ENCODE measurements around the gene KLF9. TPM values are rescaled to one million over a fixed set of nuclear protein-coding genes. Genes with fewer than 3 reads are reported as not detected.

The KLF9 gene
- total RNA-seq, 4 donors from 2014 or later: 71.5 to 198 (median 104) TPM

DNA sequence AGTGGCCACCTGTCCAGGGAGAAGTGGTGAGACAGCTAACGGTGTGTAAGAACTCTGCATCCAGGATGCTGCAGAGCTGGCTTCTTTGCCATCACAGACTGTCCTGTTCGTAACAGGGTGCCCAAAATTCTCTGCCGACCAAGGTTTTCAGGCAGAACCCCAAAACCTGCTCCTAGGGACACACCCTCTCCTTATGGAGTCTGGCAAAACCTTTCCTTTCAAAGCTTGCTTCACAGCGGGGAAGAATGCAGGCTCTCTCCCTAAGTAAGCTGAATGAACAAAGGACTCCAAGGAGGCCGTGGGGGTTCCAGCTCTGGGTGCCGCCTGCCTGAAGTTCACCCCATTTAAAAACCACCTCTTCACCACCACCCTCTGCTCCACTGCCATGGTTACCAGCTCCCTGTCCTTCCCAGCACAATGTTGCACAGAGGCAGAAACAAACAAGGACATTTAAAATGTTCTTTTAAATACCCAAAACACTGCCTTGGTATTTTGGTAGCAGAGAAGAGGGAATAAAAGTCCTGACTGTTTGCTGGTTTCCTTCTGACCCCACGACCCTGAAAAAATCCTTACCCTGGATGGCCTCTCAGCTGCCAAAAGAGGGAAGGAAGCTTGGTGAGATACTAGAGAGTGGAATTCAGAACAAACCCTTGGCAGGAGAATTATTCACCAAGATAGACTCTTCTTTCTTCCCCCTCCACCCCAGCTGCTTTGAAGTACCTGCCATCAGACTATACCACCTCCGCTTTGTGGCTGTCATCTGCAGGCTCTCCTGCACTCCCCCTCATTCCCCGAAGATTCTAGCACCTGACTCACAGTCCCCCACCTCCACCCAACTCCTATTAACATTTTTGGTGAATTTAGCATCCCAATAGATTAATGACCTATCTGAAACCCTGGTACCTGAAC, 7.1 kb upstream of the KLF9 start:
- peak in 1 of 2 donors; percentile 49 for DNase-seq (ENCODE audit: low spot score in 2 of 2)
- TF ChIP-seq POLR2A (IDR thresholded peaks at IDR 0.05): no peak
- TF ChIP-seq, protein P1, sequence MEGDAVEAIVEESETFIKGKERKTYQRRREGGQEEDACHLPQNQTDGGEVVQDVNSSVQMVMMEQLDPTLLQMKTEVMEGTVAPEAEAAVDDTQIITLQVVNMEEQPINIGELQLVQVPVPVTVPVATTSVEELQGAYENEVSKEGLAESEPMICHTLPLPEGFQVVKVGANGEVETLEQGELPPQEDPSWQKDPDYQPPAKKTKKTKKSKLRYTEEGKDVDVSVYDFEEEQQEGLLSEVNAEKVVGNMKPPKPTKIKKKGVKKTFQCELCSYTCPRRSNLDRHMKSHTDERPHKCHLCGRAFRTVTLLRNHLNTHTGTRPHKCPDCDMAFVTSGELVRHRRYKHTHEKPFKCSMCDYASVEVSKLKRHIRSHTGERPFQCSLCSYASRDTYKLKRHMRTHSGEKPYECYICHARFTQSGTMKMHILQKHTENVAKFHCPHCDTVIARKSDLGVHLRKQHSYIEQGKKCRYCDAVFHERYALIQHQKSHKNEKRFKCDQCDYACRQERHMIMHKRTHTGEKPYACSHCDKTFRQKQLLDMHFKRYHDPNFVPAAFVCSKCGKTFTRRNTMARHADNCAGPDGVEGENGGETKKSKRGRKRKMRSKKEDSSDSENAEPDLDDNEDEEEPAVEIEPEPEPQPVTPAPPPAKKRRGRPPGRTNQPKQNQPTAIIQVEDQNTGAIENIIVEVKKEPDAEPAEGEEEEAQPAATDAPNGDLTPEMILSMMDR (IDR thresholded peaks at IDR 0.05): no peak
- intact Hi-C loops (cut with DNase I; ENCODE audit: low total_unique reads): no loop called here
- no peak overlapping the region for H3K4me3 ChIP-seq (ENCODE audit: low read depth, poor library complexity, severe bottlenecking)
- 17 to 23% methylated on average over 9 of the region's 9 CpGs for WGBS, 2 donors

DNA sequence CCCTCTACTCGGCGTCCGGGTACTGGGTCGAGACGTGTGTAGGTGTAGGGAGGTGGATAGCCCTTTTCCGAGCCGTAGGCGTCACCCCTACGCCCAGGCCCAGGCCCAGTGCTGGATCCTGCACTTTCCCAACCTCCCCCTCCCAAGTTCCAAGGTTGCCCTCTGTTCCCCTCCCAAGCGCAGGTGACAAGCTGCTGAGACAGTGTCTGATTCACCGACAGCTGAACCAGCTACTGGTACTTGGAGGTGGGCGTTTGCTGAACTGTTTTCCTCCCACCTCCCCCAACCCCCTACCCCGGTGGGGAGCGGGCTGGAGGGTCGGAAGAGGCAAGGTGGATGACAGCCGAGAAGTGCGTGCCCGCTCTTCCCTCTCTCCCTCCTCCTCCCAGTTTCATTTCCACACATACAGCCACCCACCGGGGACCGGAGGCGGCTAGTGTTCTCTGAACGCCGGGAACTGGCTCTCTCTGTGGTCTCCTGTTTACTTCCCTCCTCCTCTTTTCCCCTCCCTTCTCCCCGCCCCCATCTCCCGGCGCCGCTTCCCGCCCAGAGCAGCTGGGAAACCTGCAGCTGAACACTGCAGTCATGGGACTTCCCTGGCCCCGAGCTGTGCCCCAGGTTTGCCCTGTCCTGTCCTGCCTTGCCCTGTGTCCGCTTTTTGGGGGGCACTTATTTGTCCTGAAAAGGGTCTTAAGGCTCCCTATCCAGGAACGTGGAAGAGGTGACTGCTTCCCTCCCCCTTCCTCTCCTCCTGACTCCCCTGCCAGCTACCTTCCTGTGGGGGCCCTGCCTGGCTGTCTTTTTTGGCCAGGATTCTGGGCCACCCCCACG, 6.2 kb upstream of the KLF9 start:
- peak in 1 of 2 donors; percentile 66 for TF ChIP-seq POLR2A (IDR thresholded peaks at IDR 0.05)
- TF ChIP-seq, protein P1 (IDR thresholded peaks at IDR 0.05): no peak
- H3K4me3 ChIP-seq (ENCODE audit: low read depth, poor library complexity, severe bottlenecking): no peak overlapping the region
- intact Hi-C loops (cut with DNase I; ENCODE audit: low total_unique reads): no loop called here
- WGBS, 2 donors: 0 to 2% methylated on average over 24 to 32 of the region's 32 CpGs
- peak; percentile 97 to 99 for DNase-seq (ENCODE audit: low spot score in 2 of 2)

DNA sequence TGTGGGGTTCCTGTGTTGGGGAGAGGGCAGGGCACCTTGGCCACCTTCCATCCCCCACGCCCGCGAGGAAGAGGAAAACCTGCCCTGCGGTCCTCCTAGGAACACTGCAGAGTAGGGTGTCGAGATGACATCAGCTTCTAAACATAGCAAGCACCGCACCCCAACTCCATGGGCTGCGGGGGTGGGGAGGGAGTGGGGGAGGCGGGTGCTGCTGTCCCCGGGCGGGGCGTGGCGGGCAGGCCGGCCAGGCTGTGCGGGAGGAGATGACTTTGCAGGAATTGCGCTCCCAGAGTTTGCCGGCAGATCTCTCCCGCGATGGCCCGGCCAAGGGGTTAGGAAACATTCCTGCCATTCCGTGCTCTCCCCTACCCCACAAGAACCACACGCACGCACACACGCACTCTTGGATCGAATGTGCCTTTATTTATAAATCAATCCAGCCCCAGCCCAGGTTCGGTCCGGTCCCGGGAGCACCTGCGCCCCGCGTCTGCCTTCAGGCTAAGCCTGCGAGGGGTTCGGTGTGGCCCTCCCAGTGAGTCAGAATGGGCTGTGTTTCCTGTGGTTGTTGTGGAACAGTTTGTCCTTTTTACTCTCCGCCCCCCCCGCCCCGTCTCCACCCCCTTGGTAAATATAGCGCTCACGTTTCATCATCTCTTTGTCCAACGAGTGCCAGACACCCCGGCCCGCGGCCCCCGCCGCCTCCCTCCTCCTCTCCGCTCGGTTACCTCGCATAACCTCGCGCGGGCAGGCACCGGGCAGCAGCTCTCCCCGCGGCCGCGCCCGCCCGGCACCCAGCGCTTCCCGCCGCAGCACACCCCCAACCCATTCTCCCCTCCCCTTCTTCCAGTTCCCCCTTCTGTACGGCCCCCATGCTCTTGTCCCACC, 5.3 kb upstream of the KLF9 start:
- 1% methylated on average over 48 to 58 of the region's 60 CpGs for WGBS, 2 donors

DNA sequence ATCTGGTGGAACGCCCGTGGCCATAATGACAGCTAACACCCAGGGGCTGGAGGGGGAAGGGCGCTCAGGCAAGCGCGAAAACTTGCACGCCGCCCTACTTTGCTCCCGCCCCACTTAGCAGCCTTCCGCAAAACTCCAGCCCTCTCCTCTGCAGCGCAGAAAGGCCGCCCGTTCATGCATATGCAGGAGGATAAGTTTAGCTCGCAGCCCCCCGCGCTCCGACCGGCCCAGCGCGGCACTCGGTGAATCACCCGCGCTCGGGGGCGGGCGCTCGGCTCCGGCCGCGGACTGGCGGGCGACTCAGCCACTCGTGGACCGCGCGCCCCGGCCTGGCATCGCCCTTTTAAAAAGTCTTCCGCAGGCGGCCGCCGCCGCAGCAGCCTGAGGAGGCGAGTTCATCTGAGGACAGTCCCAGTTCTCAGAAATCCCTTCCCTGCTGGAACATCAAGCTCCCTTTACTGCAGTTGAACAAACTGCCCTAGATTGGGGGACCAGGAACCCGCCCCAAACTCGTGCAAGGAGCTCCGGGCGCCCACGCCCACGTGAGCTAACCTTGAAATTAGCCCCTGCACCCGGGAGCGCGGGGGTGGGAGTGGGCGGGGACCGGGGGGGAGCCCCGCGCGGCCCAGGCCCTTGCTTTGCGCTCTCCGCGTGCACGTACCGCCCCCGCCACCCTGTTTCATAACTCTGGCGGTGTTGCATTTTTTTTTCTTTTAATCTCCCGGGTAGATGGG, 4.5 kb upstream of the KLF9 start:
- TF ChIP-seq POLR2A (IDR thresholded peaks at IDR 0.05): peak in 1 of 2 donors; percentile 63
- TF ChIP-seq, protein P1 (IDR thresholded peaks at IDR 0.05): no peak
- H3K4me3 ChIP-seq (ENCODE audit: low read depth, poor library complexity, severe bottlenecking): no peak overlapping the region
- peak; percentile 97 to 99 for DNase-seq (ENCODE audit: low spot score in 2 of 2)
- WGBS, 2 donors: 1% methylated on average over 41 to 63 of the region's 65 CpGs
- intact Hi-C loops (cut with DNase I; ENCODE audit: low total_unique reads): loop anchor here (5.0 kb wide), 1 partner anchor 63 kb away; no protein-coding TSS in a partner anchor

More for the DNA sequence above, 5.3 kb upstream of the KLF9 start:
- intact Hi-C loops (cut with DNase I; ENCODE audit: low total_unique reads): loop anchor here (5.0 kb wide), 1 partner anchor 63 kb away; no protein-coding TSS in a partner anchor
- peak in 1 of 2 donors; percentile 35 for TF ChIP-seq POLR2A (IDR thresholded peaks at IDR 0.05)
- TF ChIP-seq, protein P1 (IDR thresholded peaks at IDR 0.05): no peak
- DNase-seq (ENCODE audit: low spot score in 2 of 2): peak; percentile 97 to 99
- H3K4me3 ChIP-seq (ENCODE audit: low read depth, poor library complexity, severe bottlenecking): no peak overlapping the region

Data from lower leg skin (tissue), 4 donors.